ENCODE measurements around the gene PATL1.
A peak's percentile ranks its signal among the peaks of the same experiment; 100 is the strongest.
"Not testable (repeated sequence)": the region's sequence is repeated elsewhere in the genome, so short reads cannot be mapped to it uniquely, and the experiment has no call there.

Gene PATL1

DNA sequence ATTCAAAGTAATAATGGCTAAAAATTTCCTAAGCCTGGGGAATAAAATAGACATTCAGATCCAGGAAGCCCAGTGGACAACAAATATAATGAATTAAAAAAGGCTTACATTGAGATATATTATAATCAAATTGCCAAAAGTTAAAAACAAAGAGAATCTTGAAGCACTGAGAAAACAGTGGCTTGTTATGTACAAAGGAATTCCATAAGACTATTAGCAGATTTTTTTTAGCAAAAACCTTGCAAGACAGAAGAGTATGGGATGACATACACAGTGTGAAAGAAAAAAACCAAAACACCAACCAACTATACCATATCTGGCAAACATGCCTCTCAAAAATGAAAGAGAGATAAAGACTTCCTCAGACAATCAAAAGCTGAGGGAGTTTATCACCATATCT, 24.1 kb upstream of the PATL1 start:
- FAIRE-seq (no peak), DNase-seq (ENCODE audit: insufficient read length) (no peak)

DNA sequence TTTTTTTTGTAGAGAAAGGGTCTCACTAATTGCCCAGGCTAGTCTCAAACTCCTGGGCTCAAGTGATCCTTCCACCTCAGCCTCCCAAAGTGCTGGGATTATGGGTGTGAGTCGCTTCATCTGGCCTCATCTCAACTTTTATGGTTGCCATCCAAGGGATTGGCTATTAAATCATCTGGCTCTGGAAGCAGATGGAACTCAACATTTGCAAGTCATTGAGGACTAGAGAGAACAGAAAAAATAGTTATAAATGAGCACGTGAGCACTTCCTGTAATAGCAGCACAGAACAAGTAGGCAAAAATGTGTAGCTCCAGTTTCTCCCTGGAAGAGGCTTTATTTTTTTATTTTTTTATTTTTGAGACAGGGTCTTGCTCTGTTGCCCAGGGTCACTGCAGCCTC, 22.3 kb upstream of the PATL1 start:
- DNase-seq (ENCODE audit: insufficient read length) (no peak), FAIRE-seq (no peak)
- TF ChIP-seq POLR2AphosphoS5 (IDR thresholded peaks at IDR 0.05; ENCODE audit: low read depth, low read length) (no peak), POLR2A (IDR thresholded peaks at IDR 0.05; ENCODE audit: low read depth, low read length) (no peak), TAF1 (IDR thresholded peaks at IDR 0.05; ENCODE audit: borderline replicate concordance, low read depth, low read length) (no peak)

More for the DNA sequence above, 24.1 kb upstream of the PATL1 start:
- TF ChIP-seq POLR2A (IDR thresholded peaks at IDR 0.05; ENCODE audit: low read depth, low read length) = no peak
- TF ChIP-seq TAF1 (IDR thresholded peaks at IDR 0.05; ENCODE audit: borderline replicate concordance, low read depth, low read length) = no peak
- TF ChIP-seq POLR2AphosphoS5 (IDR thresholded peaks at IDR 0.05; ENCODE audit: low read depth, low read length) = no peak

DNA sequence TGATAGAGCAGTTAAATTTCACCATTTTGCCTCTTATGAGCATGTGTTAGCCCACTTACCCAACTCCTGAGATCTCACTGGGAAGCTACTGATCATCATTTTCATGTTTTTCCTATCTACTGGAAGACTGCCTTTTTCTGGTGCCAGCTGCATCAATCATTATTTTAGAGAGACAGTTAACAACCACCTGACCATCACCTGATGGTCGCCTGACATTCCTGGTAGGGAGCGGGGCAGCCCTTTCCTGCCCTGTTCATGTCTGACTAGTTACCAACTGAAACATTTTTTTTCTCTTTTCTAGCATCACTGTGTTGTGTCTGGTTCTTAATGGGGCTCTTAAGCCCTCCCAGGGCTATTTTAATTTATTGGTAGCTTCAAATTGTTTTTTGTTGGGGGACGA, 20.2 kb upstream of the PATL1 start:
- no peak for FAIRE-seq
- TF ChIP-seq TAF1 (IDR thresholded peaks at IDR 0.05; ENCODE audit: borderline replicate concordance, low read depth, low read length) (no peak), POLR2A (IDR thresholded peaks at IDR 0.05; ENCODE audit: low read depth, low read length) (no peak), POLR2AphosphoS5 (IDR thresholded peaks at IDR 0.05; ENCODE audit: low read depth, low read length) (no peak)

DNA sequence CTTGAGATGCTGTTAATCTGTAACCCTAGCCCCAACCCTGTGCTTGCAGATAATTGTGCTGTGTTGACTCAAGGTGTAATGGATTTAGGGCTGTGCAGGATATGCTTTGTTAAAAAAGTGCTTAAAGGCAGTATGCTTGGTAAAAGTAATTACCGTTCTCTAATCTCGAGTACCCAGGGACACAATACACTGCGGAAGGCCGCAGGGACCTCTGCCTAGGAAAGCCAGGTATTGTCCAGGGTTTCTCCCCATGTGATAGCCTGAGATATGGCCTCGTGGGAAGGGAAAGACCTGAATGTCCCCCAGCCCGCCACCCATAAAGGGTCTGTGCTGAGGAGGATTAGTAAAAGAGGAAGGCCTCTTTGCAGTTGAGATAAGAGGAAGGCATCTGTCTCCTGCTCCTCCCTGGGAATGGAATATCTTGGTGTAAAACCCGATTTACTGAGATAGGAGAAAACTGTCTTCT, 12.5 kb upstream of the PATL1 start:
- DNase-seq (ENCODE audit: insufficient read length); FAIRE-seq: not testable (repeated sequence)

More for the DNA sequence above, 20.2 kb upstream of the PATL1 start:
- DNase-seq (ENCODE audit: insufficient read length) = no peak

DNA sequence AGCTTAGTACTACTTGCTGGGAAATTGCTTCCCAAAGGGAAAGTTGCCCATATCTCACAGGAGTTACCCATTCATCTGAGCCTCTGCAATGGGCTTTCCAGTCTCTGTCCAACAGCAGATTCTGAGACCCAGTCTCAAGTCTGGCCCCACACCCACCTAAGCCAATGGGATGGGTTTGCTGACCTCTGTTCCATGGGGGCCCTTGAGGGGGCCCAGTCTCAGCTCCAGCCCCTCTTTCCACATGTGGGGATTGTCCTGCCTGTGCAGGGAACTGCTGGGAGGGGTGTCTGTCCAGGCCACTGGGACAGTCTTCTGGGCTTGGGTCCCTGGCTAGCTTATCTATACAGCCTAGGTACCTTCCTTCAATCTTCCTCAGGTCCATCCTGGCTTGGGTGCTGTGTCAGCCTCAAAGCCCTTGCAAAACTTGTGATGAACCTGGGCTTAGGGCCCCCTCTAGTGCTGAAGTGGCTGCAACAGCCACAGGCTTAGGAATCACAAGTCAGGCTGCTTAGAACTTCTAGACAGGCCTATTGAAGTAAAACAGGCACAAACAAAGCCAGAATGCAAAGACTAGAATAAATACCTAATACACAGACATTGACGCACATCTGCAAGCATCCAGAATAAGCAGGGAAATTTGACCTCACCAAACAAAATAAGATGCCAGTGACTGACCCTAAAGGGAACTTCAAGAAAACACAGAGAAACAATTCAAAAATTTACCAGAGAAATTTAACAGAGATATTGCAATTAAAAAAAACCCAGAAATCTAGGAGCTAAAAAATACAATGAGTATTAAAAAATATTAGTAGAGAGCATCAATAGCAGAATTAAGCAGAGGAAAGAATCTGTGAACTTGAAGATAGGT, 11.7 kb upstream of the PATL1 start:
- FAIRE-seq (peak; percentile 92), DNase-seq (ENCODE audit: insufficient read length) (peak; percentile 20)
- no peak for TF ChIP-seq TAF1 (IDR thresholded peaks at IDR 0.05; ENCODE audit: borderline replicate concordance, low read depth, low read length)
- TF ChIP-seq POLR2AphosphoS5 (IDR thresholded peaks at IDR 0.05; ENCODE audit: low read depth, low read length) = no peak
- no peak for TF ChIP-seq POLR2A (IDR thresholded peaks at IDR 0.05; ENCODE audit: low read depth, low read length)

DNA sequence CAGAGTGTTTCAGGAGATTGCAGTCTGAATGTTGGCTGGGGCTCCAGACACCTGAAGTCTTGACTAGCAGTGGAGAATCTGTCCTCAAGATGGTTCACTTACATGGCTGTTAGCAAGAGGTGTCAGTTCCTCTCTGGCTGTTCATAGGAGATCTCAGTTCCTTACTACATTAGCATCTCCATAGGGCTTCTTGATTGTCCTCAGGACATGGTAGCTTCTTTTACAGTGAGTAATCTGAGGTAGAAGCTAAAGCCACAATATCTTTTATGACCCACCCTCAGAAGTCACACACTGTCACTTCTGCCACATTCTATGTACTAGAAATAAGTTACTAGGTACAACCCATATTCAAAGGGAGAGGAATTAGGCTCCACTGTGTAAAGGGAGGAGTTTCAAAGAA, 10.5 kb upstream of the PATL1 start:
- FAIRE-seq (peak; percentile 33), DNase-seq (ENCODE audit: insufficient read length) (no peak)
- TF ChIP-seq TAF1 (IDR thresholded peaks at IDR 0.05; ENCODE audit: borderline replicate concordance, low read depth, low read length) (no peak), POLR2A (IDR thresholded peaks at IDR 0.05; ENCODE audit: low read depth, low read length) (no peak), POLR2AphosphoS5 (IDR thresholded peaks at IDR 0.05; ENCODE audit: low read depth, low read length) (no peak)

DNA sequence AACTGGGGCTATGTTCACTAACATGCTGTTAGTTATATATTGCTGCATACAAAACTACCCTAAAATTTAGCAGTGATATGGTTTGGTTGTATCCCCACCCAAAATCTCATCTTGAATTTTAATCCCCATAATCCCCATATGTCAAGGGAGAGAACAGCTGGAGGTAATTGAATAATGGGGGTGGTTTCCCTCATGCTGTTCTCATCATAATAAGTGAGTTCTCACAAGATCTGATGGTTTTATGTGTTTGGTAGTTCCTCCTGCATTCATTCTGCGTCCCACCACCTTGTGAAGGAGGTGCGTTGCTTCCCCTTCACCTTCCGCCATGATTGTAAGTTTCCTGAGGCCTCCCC, 10.0 kb upstream of the PATL1 start:
- no peak for TF ChIP-seq POLR2A (IDR thresholded peaks at IDR 0.05; ENCODE audit: low read depth, low read length)
- TF ChIP-seq TAF1 (IDR thresholded peaks at IDR 0.05; ENCODE audit: borderline replicate concordance, low read depth, low read length) = no peak
- TF ChIP-seq POLR2AphosphoS5 (IDR thresholded peaks at IDR 0.05; ENCODE audit: low read depth, low read length) = no peak
- no peak for FAIRE-seq
- no peak for DNase-seq (ENCODE audit: insufficient read length)

DNA sequence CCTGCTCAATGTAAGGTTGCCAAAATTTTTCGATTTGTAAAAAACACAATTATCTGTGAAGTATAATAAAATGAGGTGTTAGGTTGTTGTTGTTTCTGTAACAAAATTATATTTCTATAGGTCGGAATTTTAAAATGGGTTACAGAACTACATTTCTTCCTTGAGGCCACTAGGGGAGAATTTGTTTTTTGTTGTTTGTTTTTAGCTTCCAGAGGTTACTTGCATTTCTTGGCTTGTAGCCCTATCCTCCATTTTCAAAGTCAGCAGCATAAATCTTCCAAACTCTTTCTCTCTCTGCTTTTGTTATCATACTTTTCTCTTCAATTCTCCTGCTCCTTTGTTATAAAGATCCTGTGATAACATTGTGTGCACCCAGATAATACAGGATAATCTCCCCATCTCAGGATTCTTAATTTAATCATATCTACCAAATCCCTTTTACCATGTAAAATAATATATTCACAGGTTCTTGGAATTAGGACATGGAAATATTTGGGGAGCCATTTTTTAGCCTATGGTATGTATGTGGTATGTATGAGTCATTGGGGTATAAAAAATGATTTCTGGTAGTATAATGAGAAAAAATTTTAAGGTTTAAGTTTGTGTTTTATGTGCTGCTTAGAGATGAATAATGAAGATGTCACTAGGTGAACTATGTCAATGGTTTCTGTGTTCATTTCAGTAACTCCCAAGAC, 9.4 kb upstream of the PATL1 start:
- DNase-seq (ENCODE audit: insufficient read length) (no peak), FAIRE-seq (no peak)
- TF ChIP-seq POLR2A (IDR thresholded peaks at IDR 0.05; ENCODE audit: low read depth, low read length) = no peak
- TF ChIP-seq POLR2AphosphoS5 (IDR thresholded peaks at IDR 0.05; ENCODE audit: low read depth, low read length) = no peak
- no peak for TF ChIP-seq TAF1 (IDR thresholded peaks at IDR 0.05; ENCODE audit: borderline replicate concordance, low read depth, low read length)

DNA sequence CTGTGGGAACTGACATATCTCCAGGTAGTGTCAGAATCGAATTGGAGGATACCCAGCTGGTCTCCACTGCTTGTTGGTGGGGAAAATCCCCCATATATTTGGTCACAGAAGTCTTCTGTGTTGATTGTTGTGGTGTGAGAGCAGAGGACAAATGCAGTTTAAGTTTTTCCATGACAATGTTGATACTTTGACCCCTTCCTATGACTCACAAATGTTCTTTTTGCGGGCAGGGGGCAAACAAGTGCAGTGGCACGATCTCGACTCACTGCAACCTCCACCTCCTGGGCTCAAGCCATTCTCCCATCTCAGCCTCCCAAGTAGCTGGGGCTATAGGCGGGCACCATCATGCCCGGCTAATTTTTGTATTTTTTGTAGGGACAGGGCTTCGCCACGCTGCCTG, 7.4 kb upstream of the PATL1 start:
- DNase-seq (ENCODE audit: insufficient read length) (no peak), FAIRE-seq (no peak)
- TF ChIP-seq TAF1 (IDR thresholded peaks at IDR 0.05; ENCODE audit: borderline replicate concordance, low read depth, low read length) (no peak), POLR2A (IDR thresholded peaks at IDR 0.05; ENCODE audit: low read depth, low read length) (no peak), POLR2AphosphoS5 (IDR thresholded peaks at IDR 0.05; ENCODE audit: low read depth, low read length) (no peak)

DNA sequence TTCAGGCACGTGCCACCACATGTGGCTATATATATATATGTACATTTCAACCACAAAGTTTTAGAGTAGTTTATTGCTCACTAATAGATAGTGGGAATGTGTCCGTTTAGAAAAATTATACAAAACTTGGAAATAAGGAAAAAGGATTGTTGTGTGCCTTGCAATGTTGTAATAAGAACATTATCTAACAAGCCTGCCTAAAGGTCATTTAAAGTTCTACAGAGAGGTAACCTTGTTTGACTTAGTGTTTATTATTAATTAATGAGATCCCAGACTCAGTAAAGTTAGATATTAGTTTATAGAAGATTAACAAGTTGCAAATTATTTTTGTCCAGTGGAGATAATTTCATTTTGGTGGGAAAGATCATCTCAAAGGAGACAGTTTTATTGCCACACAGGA, 5.5 kb upstream of the PATL1 start:
- FAIRE-seq (no peak), DNase-seq (ENCODE audit: insufficient read length) (no peak)
- TF ChIP-seq POLR2A (IDR thresholded peaks at IDR 0.05; ENCODE audit: low read depth, low read length) (no peak), TAF1 (IDR thresholded peaks at IDR 0.05; ENCODE audit: borderline replicate concordance, low read depth, low read length) (no peak), POLR2AphosphoS5 (IDR thresholded peaks at IDR 0.05; ENCODE audit: low read depth, low read length) (no peak)

DNA sequence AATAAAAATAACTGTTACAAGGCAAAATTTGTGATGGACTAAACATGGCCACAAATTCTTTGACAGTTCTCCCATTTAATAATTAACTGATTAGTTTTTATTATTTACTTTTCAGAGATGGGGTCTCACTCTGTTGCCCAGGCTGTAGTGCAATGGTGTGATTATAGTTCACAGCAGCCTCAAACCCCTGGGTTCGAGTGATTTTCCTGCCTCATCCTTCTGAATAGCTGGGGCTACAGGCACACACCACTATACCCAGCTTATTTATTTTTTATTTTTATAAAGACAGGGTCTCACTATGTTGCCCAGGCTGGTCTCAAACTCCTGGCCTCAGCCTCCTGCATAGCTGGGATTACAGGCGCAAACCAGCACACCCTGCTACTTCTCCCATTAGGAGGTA, 4.5 kb upstream of the PATL1 start:
- TF ChIP-seq POLR2A (IDR thresholded peaks at IDR 0.05; ENCODE audit: low read depth, low read length) (no peak), TAF1 (IDR thresholded peaks at IDR 0.05; ENCODE audit: borderline replicate concordance, low read depth, low read length) (no peak), POLR2AphosphoS5 (IDR thresholded peaks at IDR 0.05; ENCODE audit: low read depth, low read length) (no peak)
- no peak for FAIRE-seq
- DNase-seq (ENCODE audit: insufficient read length) = no peak

DNA sequence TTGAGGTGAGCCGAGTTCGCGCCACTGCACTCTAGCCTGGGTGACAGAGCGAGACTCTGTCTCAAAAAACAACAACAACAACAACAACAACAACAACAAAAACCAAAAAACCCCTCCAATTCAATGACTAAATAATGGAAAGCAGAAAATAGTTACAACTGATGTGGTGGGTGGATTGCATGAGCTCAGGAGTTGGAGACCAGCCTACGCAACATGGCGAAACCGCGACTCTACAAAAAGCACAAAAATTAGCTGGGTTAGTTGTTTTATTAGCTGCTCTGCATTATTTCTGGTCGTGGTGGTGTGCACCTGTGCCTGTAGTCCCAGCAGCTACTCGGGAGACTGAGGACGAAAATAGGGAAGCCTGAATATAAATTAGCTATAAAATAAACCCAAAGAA, 2.6 kb upstream of the PATL1 start:
- TF ChIP-seq POLR2A (IDR thresholded peaks at IDR 0.05; ENCODE audit: low read depth, low read length) (no peak), POLR2AphosphoS5 (IDR thresholded peaks at IDR 0.05; ENCODE audit: low read depth, low read length) (no peak), TAF1 (IDR thresholded peaks at IDR 0.05; ENCODE audit: borderline replicate concordance, low read depth, low read length) (no peak)
- no peak for FAIRE-seq
- DNase-seq (ENCODE audit: insufficient read length) = no peak

Data from GM12892 (cell line).